A673 (cell line): Measurements from ENCODE around the gene TSSC4. TPM values are rescaled to one million over a fixed set of nuclear protein-coding genes. Genes with fewer than 3 reads are reported as not detected.

Source experiments
- BruUV-seq: library from RNA; stranded (reverse); fragments of 400-500 nt; replicated peaks from 2 replicates; lab custom pipeline; 2021; lab: Mats Ljungman, UMichigan
- CTCF ChIA-PET: fragments of 300-600 bp; sonication (Branson Sonifier 250); formaldehyde crosslinking; loops from one replicate; lab custom pipeline; 2022; ENCODE audit warnings: antibody characterized with exemption; lab: Charles Lee
- POLR2A ChIA-PET: fragments of 300-600 bp; sonication (Branson Sonifier 250); formaldehyde crosslinking; loops from one replicate; lab custom pipeline; 2022; ENCODE audit warnings: antibody characterized with exemption; ENCODE audit not compliant: low non-redundant PET; lab: Charles Lee
- DNase-seq: peaks from one replicate; pipeline ENCODE4 v3.0.0-alpha.2; 2015; ENCODE audit warnings: low spot score
- H3K27ac ChIP-seq: fragments of 200-600 bp; sonication (generic); 2 replicates; pipeline ENCODE4 v1.5.1; 2016; ENCODE audit warnings: mixed run types, low read depth, mild to moderate bottlenecking, mixed read lengths, antibody characterized with exemption, low read length; ENCODE audit not compliant: poor library complexity, severe bottlenecking
- H3K27me3 ChIP-seq: fragments of 200-600 bp; sonication (generic); replicated peaks from 2 replicates; pipeline ENCODE4 v1.6.1; 2017; ENCODE audit warnings: mixed run types, low read depth, mild to moderate bottlenecking, mixed read lengths, antibody characterized with exemption, low read length; ENCODE audit not compliant: insufficient read depth, poor library complexity
- H3K36me3 ChIP-seq: fragments of 200-600 bp; sonication (generic); 2 replicates; pipeline ENCODE4 v1.6.1; 2016; ENCODE audit warnings: mixed run types, mild to moderate bottlenecking, mixed read lengths, antibody characterized with exemption, low read length; ENCODE audit not compliant: insufficient read depth, poor library complexity, severe bottlenecking
- H3K4me1 ChIP-seq: fragments of 200-600 bp; sonication (generic); 2 replicates; pipeline ENCODE4 v1.6.1; 2017; ENCODE audit warnings: mixed run types, mild to moderate bottlenecking, mixed read lengths, antibody characterized with exemption, low read length; ENCODE audit not compliant: insufficient read depth, poor library complexity, severe bottlenecking
- H3K4me3 ChIP-seq: fragments of 200-600 bp; sonication (generic); 2 replicates; pipeline ENCODE4 v1.5.1; 2016; ENCODE audit warnings: low read depth, mixed run types, mild to moderate bottlenecking, mixed read lengths, low read length; ENCODE audit not compliant: poor library complexity, severe bottlenecking
- H3K9me3 ChIP-seq: fragments of 200-600 bp; sonication (generic); 2 replicates; pipeline ENCODE4 v1.6.1; 2016; ENCODE audit warnings: mixed run types, low read depth, mild to moderate bottlenecking, mixed read lengths, antibody characterized with exemption, low read length; ENCODE audit not compliant: poor library complexity, severe bottlenecking
- EZH2 ChIP-seq: fragments of 200-600 bp; sonication (generic); IDR thresholded peaks from 2 replicates; pipeline ENCODE4 v1.6.1; 2017; ENCODE audit warnings: borderline replicate concordance, low read depth, mild to moderate bottlenecking, mixed read lengths, antibody characterized with exemption, low read length; ENCODE audit not compliant: poor library complexity, severe bottlenecking
- intact Hi-C: fragments of 100-400 bp; cut with micrococcal nuclease; formaldehyde crosslinking; loops from one replicate; pipeline ENCODE4 v1.10.0; 2022; ENCODE audit not compliant: unreplicated experiment
- total RNA-seq: library from RNA; stranded (reverse); gene quantifications from 2 replicates; pipeline ENCODE4 v1.2.3, GENCODE V29; 2021
- TF ChIP-seq, protein P1 (sequence below): fragments of 300-800, 200-600 bp; sonication (generic); conservative IDR thresholded peaks from 2 replicates; pipeline ENCODE4 v1.5.1; 2017; ENCODE audit warnings: low read depth, mild to moderate bottlenecking, antibody characterized with exemption, low read length, moderate library complexity, mixed read lengths

Gene TSSC4
- total RNA-seq, 1 experiment from 2014 or later: 46.8 TPM

DNA sequence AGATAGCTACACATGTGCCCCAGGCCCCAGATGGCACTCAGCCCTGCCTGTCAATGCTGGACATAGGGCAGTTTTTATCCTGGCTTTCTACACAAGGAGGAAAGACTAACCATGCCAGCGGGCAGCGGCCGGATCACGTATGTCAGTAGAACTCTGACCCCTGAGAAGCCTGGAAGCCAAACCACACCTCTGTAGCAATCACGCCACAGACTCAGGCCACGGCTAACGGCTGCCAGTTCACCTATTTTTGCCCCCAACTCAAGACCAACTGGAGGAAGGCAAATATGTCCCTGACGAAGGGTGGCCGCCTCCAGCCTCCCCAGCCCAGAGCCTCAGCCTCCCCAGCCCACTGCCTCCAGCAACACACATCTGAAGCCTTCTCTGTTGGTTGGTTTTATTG is 30.7 kb upstream of the TSSC4 start:
- TF ChIP-seq, protein P1, sequence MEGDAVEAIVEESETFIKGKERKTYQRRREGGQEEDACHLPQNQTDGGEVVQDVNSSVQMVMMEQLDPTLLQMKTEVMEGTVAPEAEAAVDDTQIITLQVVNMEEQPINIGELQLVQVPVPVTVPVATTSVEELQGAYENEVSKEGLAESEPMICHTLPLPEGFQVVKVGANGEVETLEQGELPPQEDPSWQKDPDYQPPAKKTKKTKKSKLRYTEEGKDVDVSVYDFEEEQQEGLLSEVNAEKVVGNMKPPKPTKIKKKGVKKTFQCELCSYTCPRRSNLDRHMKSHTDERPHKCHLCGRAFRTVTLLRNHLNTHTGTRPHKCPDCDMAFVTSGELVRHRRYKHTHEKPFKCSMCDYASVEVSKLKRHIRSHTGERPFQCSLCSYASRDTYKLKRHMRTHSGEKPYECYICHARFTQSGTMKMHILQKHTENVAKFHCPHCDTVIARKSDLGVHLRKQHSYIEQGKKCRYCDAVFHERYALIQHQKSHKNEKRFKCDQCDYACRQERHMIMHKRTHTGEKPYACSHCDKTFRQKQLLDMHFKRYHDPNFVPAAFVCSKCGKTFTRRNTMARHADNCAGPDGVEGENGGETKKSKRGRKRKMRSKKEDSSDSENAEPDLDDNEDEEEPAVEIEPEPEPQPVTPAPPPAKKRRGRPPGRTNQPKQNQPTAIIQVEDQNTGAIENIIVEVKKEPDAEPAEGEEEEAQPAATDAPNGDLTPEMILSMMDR: no peak
- TF ChIP-seq EZH2: no peak
- POLR2A ChIA-PET: no interaction called here
- CTCF ChIA-PET: no interaction called here
- Histone ChIP-seq H3K27ac (no peak overlapping the region), H3K4me1 (no peaks in the 10 kb centered on the region), H3K4me3 (no peak overlapping the region), H3K27me3 (no peaks in the 10 kb centered on the region), H3K36me3 (no peaks in the 10 kb centered on the region), H3K9me3 (no peaks in the 10 kb centered on the region)
- intact Hi-C loops: no loop called here
- no TSS peak for BruUV-seq
- no peak for DNase-seq

DNA sequence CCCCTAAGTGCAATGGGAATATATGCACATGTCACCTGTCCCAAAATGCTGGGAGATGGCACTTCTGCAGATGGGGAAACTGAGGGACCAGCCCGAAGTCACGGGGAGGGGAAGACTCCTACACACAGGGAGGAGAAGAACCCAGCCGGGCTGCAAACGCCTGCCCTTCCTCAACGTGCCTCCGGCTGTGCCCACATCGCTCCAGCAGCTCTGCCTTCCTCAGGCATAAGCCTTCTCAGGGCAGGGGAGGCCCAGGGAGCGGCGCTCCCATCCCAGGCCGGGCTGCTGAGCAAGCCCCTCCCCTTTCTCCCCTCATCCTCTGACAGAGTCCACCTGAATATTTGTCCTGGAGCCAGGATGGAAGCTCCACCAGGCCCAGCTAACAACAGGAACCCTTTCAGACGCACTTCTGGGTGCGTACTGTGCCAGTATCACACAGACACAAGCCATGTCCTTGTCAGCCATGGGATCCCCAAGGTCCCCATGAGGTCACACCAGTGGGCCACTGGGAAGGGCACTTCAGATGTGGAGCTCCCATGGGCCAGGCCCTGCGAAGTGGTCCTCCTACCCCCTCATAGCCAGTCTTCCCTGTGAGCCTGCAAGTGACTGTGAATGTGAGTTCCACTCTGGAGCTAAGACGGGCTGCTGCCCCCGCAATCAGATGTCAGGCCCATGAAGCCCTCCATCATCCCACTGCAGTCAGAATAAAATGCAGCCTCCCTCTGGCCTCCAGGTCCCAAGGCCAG is 25.9 kb upstream of the TSSC4 start:
- DNase-seq: no peak
- POLR2A ChIA-PET: interaction anchor here (0.8 kb wide), 1 partner anchor 94 kb away, joined by 3 read pairs; no protein-coding TSS in a partner anchor

DNA sequence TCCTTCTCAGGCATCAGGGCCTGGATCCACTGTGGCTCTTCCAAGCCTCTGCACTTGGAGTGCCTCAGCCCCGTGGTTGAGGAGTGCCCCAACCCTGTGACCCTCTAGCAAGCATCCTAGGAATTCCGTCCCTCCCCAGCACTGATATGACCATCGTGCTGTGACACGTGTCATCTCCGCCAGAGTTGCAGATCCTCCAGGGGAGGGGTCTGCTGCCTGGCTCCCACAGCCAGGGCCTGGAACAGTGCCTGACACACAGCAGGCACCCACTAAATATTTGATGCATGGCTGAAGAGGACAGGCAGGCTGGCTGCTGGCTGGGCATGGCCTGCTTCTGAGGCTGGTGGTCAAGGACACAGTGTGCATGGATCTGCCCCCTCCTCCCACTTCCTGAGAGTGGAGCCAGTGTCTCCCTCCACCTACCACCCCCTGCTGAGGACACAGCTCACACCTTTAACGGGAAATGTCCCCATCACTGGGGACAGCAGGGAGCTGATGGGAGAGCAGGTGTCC is 25.2 kb upstream of the TSSC4 start:
- TF ChIP-seq, protein P1: no peak
- TF ChIP-seq EZH2: no peak
- POLR2A ChIA-PET: no interaction called here
- Histone ChIP-seq H3K27ac (no peak overlapping the region), H3K4me1 (peaks cover 6% of the 10 kb centered on the region), H3K36me3 (no peaks in the 10 kb centered on the region), H3K4me3 (no peak overlapping the region), H3K27me3 (no peaks in the 10 kb centered on the region), H3K9me3 (no peaks in the 10 kb centered on the region)
- BruUV-seq: no TSS peak
- CTCF ChIA-PET: no interaction called here
- DNase-seq: no peak
- intact Hi-C loops: no loop called here

More for the DNA sequence above, 25.9 kb upstream of the TSSC4 start:
- TF ChIP-seq, protein P1: no peak
- no peak for TF ChIP-seq EZH2
- no peak overlapping the region for H3K27ac ChIP-seq
- intact Hi-C loops: no loop called here
- peaks cover 6% of the 10 kb centered on the region for H3K4me1 ChIP-seq
- no peaks in the 10 kb centered on the region for H3K36me3 ChIP-seq
- BruUV-seq: no TSS peak
- CTCF ChIA-PET: interaction anchor here (0.7 kb wide), 1 partner anchor 426 kb away, joined by 5 read pairs; no protein-coding TSS in a partner anchor
- H3K27me3 ChIP-seq: no peaks in the 10 kb centered on the region
- H3K4me3 ChIP-seq: no peak overlapping the region
- H3K9me3 ChIP-seq: no peaks in the 10 kb centered on the region
